Embryonic facial prominence (tissue), 1 donor: ENCODE data around the gene ATP6AP1.
A peak's percentile ranks its signal among the peaks of the same experiment; 100 is the strongest.

Experiments used
- DNase-seq: peaks from one replicate; pipeline ENCODE4 v3.0.0-alpha.2; 2016; ENCODE audit errors: extremely low spot score

ATP6AP1 gene

DNA sequence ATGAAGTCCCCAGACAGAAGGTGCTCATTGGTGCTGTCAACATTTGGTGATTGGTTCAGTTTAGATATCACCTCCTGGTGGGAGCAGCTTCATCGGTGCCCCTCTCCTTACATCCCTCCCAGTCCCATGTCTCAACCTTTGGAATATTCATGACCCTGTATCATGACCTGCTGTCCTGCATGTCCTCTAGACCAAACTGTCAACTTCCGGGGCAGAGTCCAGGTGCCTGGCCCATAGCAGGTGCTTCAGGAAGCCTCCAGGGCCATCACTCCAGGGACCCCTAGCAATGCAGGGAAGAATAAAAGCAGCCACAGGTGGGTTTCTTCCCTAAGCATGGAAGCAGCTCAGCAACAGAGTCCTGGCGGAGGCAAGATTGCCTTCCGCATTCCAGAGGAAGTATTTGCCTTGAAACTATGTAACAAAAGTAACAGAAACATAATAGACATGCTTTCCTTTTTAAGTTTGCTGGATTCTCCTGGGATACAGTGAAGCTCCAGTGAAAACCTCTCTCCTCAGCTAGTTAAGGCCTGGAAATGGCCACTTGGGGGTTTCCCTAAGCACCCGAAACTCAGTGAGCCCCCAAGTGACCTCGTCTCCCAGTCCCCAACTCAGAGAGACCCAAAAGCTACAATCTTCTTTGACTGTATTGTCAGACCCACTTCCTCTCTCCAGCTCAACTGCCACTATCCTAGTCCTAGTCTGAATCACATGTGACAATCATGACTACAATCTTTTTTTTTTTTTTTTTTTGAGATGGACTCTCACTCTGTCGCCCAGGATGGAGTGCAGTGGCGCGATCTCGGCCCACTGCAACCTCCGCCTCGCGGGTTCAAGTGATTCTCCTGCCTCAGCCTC, 1.3 kb upstream of the ATP6AP1 start:
- no peak for DNase-seq

DNA sequence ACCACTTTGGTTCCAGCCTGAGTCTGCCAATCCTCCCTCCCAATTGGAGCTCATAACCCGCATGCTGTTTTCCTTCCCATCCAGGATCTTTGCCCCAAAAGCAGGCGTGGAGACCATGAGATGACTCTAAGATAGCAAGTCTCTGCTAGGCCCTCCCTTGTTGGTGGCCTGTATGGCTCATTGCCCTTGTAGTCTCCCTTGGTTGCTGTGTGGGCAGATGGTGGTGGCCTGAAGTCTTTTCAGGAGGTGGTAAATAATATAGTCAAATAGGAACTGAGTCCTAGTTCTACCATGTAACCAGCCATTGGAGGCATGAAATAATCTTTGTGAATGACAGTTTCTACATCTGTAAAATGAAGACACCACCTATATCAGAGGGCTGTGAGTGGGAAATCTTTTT, 1.2 kb downstream of the ATP6AP1 start:
- DNase-seq, result no peak

DNA sequence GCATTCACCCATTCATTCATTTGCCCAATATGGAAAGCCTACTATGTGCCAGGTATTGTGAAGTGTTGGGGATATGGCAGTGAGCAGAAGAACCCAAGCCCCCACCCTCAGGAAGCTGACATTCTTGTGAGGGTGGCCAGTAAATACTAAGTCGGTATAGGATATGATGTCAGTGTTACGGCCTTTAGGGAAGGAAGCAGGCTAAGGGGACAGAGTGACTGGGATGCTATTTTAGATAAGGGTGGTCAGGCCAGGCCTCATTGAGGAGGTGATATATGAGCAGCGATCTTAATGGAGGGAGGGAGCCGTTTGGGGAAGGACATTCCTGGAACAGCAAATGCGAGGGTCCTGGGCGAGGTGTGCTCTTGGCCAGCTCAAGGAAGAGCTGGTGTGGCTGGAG, 2.0 kb downstream of the ATP6AP1 start:
- DNase-seq, result no peak

DNA sequence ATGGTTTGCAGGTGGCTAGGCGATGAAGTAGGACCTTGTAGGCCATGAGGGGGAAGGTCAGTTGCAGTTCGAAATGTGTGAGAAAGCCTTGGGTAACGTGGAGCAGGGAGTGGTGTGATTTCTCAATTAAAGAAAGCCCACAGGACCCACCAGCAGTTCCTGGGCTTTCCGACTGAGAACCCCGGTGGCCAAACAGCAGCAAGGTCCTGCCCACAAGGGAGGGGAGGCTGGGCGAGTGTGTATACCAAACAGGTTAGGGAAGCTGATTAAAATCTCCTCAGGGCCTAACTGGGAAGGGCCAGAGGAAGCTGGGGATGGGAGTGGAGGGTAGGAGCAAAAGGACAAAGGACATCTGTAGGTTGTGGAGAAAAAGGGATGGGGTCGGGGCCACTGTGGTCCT, 2.4 kb downstream of the ATP6AP1 start:
- DNase-seq, result no peak

DNA sequence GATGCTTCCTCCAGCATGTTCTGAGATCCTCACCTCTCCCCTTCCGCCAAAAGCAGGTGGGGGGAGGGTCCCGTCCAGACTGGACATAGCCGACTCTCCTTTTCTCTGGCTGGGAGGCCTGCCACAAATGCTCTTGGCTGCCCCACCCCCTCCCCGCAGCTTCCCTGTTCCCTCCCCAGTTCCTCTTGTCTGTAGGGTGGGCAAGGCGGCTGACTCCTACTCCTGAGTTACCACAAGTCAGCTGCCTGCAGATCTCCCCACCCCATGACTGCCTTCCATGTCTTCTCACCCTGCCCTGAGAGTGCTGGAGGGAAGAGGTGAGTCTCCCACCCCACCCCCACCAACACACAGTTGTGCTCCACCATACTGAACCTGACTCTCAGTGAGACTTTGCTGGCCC, 2.9 kb downstream of the ATP6AP1 start:
- no peak for DNase-seq

DNA sequence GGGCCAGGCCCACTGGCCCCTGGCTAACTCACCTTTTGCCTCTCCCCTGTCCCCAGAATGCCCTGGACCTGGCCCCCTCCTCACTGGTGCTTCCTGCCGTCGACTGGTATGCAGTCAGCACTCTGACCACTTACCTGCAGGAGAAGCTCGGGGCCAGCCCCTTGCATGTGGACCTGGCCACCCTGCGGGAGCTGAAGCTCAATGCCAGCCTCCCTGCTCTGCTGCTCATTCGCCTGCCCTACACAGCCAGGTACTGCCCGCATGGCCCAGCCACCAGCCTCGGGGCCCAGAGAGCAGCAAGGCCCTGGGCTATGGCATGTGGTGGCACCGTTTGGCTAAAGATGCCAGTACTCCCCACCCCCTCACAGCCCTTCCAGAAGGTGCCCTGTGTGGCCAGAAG, 3.7 kb downstream of the ATP6AP1 start:
- no peak for DNase-seq

DNA sequence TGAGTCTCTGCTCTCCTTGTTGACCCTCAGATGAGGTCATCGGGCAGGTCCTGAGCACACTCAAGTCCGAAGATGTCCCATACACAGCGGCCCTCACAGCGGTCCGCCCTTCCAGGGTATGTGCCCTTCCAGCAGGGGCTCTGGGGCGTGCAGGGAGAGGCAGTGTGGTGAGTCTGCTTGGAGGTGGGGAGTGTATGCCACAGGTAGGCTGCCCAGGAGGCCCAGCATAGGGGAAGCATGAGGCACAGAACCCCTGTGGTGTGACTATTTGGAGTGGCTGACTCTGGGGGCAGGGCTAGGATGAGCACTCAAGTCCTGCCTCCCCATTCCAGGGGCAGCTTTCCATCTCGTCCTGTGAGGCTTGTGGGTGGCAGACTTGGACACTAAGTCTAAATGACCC, 5.1 kb downstream of the ATP6AP1 start:
- DNase-seq, result no peak

DNA sequence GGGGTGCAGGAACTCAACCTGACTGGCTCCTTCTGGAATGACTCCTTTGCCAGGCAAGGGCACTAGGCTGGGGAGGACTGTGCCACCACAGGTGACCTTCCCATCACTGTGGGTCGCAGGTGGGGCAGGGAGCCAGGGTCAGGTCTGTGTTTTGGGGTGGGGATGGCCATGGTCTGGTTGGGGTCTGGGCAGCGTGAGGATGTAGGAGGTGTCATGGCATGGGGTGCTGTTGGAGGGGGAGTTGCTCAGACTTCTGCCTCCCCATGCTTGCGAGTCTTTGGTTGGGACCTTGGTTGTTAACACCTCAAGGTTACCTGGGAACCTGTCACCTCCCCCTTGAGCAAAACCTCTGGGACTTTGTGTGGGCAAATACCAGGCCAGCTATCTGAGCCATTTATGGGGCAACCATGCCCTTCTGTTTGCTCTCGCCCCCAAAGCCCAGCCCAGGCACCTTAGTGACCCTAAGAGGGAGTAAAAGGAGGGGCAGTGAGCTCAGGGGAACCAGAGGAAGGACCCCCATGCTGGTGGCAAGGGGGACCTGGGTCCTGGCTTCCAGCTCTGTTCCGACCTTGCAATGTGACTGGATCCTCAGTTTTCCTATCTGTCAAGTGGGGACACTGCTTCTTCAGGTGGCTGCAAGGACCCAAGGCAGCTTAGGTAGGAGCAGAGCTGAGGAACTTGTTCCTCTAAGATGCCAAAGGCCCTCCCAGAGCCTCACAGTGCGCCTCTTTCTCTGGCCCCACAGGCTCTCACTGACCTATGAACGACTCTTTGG, 6.1 kb downstream of the ATP6AP1 start:
- DNase-seq, result no peak

DNA sequence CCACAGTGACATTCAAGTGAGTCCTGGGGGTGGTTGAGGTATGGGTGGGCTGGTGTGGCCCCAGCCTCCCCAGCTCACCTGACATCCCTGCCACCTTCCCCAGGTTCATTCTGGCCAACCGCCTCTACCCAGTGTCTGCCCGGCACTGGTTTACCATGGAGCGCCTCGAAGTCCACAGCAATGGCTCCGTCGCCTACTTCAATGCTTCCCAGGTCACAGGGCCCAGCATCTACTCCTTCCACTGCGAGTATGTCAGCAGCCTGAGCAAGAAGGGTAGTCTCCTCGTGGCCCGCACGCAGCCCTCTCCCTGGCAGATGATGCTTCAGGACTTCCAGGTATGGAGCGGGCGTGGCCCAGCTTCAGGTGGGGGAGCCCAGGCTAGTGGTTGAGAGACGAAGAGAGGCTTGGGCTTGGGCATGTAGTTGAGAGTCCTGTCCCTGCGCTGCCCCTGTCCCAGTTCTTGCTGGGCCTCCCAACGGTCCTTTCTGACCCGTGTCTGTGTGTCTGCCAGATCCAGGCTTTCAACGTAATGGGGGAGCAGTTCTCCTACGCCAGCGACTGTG, 6.8 kb downstream of the ATP6AP1 start:
- DNase-seq, result no peak

DNA sequence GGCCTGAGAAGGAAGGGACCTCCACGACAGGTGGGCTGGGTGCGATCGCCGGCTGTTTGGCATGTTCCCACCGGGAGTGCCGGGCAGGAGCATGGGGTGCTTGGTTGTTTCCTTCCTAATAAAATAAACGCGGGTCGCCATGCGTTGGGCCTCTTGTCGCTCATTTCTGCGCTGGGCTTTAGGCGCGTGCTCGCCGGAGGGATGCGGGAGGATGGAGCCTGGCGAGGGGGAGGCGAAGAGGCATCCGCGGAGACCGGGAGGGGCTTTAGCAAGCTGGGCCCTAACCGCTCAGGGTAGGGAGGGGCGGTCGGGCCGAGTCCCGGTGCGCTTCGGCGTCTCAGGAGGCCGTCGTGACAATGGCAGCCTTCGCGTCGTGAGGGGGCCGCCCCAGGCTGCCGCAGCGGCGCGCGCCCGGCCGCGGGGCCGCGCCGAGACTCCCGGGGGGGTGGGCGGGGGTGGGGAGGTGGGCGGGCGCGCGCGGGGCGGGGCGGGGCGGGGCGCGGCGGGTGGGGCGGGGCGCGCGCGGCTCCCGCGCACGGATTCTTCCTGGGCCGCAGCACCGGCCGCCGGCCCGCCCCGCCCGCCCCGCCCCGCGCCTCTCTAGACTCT, 8.0 kb downstream of the ATP6AP1 start:
- DNase-seq, result no peak

DNA sequence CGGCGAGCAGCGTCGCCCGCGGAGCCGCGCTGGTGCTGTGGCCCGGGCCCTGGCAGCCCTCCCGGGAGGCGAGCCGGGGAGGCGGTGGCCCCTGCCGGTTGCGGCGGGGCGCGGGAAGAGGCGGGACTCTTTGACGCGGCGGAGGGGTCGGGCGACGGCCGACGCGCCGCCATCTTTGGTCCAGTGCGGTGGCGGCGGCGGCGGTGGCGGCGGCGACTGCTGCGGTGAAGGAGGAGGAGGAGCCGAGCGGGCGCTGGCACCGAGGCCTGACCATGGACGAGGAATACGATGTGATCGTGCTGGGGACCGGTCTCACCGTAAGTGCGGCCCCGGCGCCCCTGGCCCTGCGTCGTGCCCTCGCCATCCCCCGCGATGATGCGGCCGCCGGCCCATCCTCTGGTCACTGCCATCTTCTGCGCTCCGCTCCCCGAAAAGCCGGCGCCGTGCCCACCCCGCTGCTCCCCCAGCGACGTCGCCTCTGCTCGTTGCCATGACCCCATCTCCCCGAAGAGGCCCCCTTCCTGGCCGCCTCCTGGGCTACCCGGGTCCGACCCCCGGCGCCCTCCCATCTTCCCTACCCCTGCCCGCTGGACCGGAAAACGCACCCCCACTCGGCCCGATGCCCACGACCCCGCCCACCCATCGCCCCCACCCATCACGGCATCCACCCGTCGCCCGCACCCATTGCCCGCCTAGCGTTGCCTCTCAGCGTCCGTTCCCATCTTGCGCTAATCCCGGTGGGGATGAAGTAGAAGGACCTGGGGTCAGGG, 8.7 kb downstream of the ATP6AP1 start, which contains the start of gene GDI1:
GDI1 (plus strand) TSS at position 172 of the 770 bp plus-strand sequence; CDS start at position 273, 101 bp downstream.
- DNase-seq, result no peak

DNA sequence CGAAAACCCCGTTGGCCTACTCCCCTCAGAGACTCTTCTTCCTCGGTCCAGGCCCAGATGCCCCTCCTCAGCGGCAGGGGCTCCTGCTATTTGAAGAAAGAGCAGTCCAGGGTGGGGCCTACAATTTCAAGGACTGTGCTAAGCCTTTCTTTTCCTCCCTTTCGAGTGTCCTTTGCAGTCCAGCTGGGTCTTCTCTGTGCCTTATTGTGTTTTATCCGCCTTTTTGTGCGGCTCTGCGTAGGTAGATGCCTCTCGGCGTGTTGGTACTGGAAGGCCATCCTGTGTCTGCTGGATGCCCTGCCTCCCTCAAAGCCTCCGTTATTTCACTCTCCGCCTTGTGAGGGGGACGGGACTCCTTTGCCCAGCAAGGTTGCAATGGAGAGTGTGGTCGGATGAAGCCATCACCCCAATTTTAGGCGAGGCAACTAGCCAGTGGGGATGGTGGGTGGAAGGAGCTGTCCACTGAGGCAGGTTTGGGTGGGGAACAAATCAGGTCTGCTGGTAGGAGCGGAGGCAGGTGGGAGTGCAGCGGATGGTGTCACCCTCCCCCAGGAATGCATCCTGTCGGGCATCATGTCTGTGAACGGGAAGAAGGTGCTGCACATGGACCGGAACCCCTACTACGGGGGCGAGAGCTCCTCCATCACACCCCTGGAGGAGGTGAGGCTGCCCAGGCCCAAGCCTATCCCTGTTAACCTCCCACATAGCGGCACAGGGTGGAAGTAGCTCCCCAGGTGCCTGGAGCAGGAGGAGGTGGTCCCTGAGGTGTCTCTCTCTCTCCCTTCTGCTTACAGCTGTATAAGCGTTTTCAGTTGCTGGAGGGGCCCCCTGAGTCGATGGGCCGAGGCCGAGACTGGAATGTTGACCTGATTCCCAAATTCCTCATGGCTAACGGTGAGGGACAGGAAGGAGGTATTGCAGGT, 9.8 kb downstream of the ATP6AP1 start:
- DNase-seq, result no peak

DNA sequence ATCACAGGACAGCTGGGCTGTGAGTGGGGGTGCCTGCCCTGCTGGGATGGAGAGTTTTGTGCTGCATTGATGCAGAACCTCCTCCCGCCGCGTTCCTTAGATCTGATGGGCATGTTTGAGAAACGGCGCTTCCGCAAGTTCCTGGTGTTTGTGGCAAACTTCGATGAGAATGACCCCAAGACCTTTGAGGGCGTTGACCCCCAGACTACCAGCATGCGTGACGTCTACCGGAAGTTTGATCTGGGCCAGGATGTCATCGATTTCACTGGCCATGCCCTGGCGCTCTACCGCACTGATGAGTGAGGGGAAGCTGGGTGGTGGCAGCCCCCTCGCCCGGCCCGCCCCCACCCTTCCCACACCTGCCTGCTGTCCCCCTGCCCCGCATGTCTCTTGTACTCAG, 11.4 kb downstream of the ATP6AP1 start:
- no peak for DNase-seq

DNA sequence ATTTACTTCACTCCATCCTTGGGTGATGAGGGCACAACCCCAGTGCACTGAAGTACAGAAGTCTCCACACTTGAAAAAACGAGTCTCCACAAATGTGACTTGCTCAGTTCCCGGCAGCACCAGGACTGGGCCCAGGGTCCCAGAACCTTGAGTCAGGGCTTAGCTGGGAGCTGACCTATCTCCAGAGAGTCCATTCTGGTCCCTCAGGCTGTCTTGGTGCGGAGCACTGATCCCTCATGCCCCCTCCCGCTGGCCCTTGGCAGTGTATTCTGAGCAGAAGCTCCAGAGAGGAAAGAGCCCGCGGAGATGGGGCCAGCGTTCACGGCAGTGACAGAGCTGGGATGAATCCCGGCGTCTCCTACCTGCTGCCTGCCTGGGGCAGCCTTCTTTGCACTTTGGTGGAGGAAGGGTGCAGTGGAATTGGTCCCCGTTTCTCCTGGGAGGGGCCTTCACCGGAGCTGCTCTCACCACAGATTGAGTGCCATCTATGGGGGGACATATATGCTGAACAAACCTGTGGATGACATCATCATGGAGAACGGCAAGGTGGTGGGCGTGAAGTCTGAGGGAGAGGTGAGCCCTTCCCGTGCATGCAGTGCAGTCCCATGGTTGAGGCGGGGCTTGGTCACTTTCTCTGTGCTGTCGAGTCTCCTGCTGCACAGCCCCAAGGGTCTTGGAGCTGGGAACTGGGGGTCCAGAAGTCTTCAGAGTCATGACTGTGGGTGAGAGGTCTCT, 12.3 kb downstream of the ATP6AP1 start:
- no peak for DNase-seq

DNA sequence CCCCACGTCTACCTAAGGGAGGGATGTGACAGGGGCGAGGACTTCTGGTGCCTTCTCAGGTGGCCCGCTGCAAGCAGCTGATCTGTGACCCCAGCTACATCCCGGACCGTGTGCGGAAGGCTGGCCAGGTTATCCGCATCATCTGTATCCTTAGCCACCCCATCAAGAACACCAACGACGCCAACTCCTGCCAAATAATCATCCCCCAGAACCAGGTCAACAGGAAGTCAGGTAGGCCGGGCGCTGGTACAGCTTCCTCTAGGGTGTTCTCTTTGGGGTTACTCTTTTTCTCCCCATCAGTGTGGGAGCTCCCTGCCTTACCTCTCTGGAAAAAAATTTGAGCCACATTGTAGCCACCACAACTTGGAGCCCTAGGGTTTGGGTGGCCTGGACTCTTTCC, 13.1 kb downstream of the ATP6AP1 start:
- DNase-seq, result no peak

DNA sequence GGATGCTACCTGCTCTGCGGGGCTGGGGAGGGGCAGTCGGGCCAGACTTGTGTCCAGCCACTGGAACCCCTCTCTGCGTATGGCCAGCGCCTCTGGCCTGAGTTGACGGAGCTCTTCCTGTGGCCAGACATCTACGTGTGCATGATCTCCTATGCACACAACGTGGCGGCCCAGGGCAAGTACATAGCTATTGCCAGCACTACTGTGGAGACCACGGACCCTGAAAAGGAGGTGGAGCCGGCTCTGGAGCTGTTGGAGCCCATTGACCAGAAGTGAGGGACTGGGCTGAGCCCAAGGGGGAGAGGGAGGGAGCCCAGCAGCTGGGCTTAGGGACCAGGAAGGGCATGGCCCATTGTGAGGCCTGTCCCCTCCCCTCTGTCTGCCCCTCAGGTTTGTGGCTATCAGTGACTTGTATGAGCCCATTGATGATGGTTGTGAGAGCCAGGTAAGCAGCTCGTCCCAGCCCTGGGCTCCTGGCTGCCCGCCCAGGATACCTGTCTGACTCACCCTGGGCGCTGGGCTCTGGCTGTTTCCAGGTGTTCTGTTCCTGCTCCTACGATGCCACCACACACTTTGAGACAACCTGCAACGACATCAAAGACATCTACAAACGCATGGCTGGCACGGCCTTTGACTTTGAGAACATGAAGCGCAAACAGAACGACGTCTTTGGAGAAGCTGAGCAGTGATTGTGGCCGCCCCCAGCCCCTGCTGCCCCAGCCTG, 13.7 kb downstream of the ATP6AP1 start:
- DNase-seq, result no peak

DNA sequence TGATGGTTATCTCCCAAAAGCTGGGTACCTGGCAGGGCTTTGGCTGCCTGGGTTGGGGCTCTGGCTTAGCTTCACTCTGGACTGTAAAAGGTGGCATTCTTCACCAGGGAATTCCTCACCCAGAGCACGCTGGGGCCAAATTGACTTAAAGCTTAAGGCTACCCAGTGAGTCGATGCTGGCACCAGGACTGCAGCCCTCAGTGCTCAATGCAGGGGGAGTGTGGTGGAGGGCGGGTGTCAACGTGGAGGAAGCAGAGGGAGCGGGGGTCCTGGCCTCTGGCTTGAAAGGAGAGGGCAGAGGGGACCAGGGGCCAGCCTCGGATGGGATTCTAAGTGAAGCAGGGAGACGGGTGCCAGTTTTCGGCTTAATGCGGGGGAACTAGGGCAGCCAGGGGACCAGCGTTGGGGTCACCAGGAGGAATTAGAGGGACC, 15.0 kb downstream of the ATP6AP1 start:
- no peak for DNase-seq

DNA sequence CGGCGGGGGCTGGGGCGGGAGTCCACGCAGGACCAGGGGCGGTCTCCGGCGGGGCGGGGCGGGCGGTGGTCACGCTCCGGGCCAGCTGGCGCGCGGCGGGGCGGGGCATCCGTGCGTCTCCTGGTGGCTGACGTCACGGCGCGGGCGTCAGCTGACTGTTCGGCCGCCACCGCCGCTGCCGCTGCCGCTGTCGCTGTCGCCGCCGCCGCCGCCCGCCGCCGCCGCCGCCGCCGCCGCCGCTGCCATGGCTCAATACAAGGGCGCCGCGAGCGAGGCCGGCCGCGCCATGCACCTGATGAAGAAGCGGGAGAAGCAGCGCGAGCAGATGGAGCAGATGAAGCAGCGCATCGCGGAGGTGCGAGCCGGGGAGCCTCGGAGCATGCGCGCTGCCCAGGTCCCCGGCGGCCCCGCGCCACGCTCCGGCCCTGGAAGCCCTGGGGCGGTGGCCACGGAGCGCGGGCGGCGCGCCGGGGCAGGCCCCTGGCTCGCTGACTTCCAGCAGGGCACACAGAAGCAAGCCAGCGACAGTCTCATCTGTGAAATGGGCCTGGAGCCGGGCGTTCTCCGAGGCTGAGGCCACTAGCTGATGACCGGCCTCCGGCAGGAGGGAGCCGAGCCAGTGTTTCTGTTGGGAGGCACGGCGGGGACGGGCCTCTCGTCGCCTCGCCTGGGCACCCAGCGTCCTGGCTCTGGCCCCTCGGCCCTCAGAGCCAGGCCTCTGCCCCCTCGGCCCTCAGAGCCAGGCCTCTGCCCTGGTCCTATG, 15.7 kb downstream of the ATP6AP1 start, which contains the start of gene FAM50A:
FAM50A (plus strand) TSS at position 150 of the 763 bp plus-strand sequence; CDS start at position 245, 95 bp downstream.
- peak; percentile 20 for DNase-seq
